ENCODE data around the gene NDUFAB1.
"Not testable (repeated sequence)": the region's sequence is repeated elsewhere in the genome, so short reads cannot be mapped to it uniquely, and the experiment has no call there.

Gene NDUFAB1

DNA sequence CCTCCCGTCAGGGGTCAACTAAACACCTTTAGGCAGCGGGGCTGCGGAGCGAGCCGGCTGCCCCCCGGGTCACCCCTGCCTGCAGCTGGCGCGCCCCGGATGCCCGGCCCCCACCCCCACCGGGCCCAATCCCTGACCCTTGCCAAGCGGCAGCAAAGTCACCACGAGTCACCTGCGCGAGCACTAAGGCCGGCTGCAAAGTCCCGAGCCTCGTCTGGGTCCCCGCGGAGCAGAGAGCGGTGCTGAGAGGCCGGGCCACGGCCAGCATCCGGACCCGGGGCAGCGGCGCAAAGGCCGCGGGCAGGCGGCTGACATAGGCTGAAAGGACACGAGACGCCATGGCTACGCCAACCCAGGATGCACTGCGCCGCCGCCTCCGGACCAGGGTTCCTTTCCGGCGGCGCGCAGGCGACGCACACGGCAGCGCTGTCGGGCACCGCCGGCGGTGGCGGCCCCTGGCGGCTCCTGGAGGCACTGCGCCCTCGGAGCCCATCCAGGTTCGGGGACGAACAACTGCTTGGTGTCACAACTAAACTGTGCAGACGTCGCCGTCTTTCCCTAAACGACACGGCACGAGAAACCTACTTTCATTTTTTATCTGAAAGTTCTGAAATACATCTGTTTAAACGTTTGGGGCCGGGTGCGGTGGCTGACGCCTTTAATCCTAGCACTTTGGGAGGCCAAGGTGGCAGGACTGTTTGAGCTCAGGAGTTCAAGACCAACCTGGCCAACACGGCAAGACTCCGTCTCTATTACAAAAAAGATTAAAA, at the start of gene NDUFAB1:
TSS of gene NDUFAB1 (minus strand) at position 366 of the 770 bp plus-strand sequence. CDS start at position 340, 26 bp downstream.
- DNase-seq: peak; percentile 37 to 62

GRCh38 chr16:23642246-23642774, 46.2 kb upstream of the NDUFAB1 start:
- DNase-seq: no peak

DNA sequence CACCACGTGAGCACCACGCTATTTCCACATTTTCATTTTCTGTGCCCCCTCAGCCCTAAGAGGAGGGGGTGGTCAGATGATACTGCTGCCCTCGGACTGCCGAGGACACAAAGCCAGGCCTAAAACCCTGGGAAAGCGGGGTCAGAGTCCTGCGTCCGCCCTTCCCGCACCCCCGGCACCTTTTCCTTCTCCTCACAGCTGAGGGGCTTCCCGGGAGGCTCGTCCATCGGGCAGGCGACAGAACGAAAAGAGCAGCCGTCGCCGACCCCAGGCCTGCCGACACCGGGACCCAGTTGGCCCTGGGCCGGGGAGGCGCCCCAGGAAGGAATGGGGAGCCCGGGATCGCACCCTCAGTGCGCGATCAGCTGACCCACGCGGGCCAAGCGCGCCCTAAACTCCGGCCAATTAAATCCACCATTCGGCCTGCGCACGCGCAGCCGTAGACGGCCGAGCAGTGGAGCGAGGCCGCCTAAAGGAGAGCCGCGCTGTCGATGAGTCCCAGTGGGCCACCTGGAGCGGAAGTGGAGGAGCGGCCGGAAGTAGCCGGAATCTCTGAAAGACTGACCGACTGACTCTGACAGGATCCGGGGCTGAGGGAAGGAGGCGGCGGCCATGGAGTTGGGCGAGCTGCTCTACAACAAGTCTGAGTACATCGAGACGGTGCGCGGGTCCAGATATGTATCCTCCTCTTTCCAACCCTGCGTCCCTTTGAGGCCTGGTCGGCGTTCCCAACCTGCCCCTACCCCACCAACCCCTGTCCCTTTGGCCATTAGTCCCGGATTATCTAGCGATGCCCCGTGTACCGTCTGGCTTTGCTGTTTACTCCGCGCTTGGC, 45.0 kb upstream of the NDUFAB1 start, which contains the start of the genes DCTN5 and PALB2:
TSS of gene DCTN5 (plus strand) at position 536 of the 835 bp plus-strand sequence. CDS start at position 613, 77 bp downstream.
TSS of gene PALB2 (minus strand) at position 380 of the 835 bp plus-strand sequence. CDS start at position 227, 153 bp downstream.
- peak; percentile 72 to 81 for DNase-seq

DNA sequence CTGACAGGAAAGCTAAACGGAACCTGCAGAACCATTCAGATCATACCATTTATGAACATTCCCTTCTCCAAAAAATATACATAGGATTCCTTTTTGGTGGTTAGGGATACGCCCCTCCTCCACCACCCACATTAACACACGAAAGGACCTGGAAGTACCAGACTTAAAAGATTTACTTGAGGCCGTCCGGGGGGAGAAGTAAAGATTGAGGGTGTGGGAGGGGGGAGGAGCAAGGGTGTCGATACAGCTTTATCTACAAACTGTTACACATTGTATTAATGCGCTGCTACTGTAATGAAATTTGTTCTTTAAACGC, 44.5 kb upstream of the NDUFAB1 start:
- no peak for DNase-seq

DNA sequence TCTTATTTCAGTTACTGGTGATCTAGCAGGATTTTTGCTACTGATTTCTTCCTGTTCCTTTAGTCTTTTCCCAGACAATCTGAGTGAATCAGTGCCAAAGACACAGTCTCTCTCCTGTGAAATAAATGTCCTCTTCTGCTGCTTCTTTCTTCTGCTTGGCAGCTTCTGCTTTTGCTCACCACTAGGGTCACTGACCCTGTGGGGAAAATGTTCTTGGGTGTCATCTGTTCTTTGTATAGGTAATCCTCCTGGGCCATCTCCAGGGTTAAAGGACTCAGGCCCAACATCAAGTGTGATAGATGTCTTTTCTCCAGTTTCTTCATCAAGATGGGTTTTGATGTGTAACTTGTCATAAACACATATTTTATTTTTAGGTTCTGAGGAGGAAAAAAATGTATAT, 39.8 kb upstream of the NDUFAB1 start:
- DNase-seq: no peak

DNA sequence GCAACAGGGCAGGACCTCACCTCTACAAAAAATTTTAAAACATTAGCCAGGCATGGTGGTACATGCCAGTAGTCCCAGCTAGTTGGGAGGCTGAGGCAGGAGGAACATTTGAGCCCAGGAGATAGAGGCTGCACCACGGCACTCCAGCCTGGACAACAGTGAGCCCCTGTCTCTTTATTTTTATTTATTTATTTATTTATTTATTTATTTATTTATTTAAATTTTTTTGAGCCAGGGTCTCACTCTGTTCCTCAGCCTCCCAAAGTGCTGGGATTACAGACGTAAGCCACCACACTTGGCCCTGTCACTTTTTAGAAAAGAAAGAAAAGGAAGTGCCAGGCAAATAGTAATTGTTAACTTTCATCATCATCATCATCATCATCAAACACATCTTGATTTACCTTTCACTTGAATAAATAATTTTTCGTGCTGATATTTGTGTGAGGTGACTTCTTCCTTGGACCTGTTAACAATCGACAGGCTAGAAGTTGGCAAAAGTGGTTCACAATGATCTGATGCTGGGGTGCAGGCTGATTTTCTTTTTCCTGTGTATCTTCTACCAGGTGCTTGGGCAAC, 38.4 kb upstream of the NDUFAB1 start:
- no peak for DNase-seq

- DNase-seq: not testable (repeated sequence)
Observed at GRCh38 chr16:23631874-23632273, 35.8 kb upstream of the NDUFAB1 start.

- DNase-seq: no peak
Observed at GRCh38 chr16:23629516-23629915, 33.4 kb upstream of the NDUFAB1 start.

GRCh38 chr16:23624092-23624491, 28.0 kb upstream of the NDUFAB1 start:
- DNase-seq: no peak

GRCh38 chr16:23615805-23616204, 19.7 kb upstream of the NDUFAB1 start:
- DNase-seq: no peak

DNA sequence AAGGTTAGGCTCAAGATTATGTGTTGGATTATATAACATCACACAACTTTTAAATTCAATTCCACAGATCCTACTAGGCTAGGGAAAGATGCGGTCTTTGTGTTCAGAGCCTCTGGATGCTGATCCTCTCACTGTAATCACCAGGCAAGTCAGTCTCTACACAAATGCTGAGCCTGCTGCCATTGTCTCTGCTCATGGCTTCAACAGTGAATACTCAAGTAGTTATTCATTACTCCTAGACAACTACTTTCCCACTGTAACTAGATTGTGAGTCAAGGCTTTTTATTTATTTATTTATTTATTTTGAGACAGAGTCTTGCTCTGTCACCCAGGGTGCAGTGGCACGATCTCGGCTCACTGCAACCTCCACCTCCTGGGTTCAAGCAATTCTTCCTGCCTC, 15.8 kb upstream of the NDUFAB1 start:
- DNase-seq: no peak

DNA sequence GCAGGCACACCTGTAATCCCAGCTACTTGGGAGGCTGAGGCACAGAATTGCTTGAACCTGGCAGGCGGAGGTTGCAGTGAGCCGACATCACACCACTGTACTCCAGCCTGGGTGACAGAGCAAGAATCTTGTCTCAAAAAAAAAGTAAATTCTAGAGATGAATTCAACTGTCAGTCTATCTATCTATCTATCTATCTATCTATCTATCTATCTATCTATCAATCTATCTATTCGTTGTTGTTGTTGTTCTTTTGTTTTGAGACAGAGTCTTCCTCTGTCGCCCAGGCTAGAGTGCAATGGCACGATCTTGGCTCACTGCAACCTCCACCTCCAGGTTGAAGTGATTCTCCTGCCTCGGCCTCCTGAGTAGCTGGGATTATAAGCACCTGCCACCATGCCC, 14.8 kb upstream of the NDUFAB1 start:
- not testable (repeated sequence) for DNase-seq

GRCh38 chr16:23609929-23610328, 13.8 kb upstream of the NDUFAB1 start:
- DNase-seq: no peak

DNA sequence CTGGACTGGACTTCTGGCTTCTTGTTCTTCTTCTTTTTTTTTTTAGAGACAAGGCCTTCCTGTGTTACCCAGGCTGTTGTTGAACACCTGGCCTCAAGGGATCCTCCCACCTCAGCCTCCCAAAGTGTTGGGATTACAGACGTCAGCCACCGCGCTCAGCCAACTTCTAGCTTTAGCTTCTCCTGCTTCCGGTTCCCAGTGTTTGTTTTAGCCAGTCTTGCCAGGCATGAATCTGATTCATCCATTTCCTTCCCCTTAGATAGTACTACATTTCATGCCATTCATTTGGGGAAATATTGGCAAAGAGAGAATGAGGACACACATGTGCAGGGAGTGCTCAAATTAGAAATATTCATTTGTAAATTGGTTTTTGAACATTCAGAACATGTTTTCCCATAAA, 12.1 kb upstream of the NDUFAB1 start:
- DNase-seq: no peak

DNA sequence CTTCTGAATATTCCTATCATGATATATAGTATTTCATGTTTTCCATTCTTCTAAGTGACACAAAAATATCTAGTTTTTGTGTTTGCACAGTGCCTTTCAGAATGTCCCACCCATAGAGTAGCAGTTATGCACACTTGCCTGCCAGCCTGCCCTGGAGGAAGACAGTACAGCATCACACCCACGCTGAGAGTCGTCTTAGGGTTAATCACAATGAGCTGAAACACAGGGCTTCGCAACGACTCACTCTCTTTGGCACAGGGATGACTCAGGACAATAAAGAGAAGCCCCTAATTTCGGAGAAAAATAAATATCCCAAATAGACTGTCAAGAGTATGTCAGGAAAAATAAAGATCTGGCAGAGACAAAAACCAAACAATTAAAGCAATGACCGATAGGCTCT, 11.6 kb upstream of the NDUFAB1 start:
- no peak for DNase-seq

- DNase-seq: peak in 1 of 2 experiments; percentile 1
Observed at GRCh38 chr16:23597003-23597756, 1.1 kb upstream of the NDUFAB1 start.

GRCh38 chr16:23595246-23595950, 718 bp downstream of the NDUFAB1 start:
- no peak for DNase-seq

GRCh38 chr16:23594186-23594585, 1.9 kb downstream of the NDUFAB1 start:
- no peak for DNase-seq

DNA sequence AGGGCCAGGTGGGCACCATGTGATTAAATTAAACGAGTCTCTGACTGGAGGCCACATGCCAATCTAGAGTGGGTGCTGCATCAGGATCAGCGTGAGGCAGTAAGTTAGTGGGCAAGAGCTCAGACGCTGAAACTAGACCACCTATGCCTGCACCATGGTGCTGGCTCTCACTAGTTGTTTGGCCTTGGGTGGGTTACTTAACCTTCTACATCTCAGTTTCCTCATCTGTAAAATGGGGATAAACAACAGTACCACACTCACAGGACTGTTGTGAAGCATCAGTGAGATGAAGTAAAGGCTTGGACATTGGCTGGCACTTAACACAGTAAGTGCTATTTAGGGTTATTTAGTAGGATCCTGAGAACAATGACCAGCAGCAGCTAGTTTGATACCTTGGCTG, 5.9 kb downstream of the NDUFAB1 start:
- no peak for DNase-seq

- no peak for DNase-seq
Observed at GRCh38 chr16:23587726-23588125, 8.4 kb downstream of the NDUFAB1 start.

DNA sequence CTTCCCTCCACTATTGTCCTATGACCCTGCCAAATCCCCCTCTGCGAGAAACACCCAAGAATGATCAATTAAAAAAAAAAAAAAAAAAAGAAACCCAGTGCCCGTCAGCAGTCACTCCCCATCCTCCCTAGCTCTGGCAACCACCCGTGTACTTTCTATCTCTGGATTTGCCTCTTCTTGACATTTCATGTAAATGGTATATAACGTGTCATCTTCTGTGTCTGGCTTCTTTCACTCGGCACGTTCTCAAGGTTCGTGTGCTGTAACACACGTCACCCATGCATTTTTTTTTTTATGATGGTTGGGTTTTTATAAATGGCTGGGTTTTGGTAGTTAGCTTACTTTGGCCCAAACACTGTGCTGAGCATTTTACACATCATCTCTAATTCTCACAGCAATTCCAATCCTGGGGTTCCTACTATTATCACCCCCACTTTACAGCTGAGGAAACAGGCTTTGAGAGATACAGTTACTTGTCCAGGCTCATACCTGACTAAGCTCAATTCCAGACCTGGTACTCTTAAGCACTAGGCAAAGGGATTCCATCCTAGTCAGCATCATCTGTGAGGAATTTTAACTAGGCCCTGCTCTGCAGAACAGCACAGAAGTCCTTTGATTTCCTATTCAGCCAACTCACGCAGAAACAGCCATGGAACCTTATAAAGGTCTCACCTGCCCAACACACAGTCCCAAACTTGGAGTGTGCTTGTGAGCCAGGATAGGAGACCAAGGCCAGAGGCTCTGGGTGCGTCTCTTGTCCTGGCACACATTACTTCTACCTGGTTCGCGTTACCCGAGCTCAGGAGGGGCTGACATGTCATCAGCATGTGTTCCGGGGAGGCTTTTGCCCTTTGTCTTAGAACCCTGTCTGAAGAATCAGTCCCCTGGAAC, 11.7 kb downstream of the NDUFAB1 start:
- DNase-seq: no peak
